CD4-positive, alpha-beta memory T cell (primary cell): ENCODE measurements around the gene PRKD2. TPM values are rescaled to one million over a fixed set of nuclear protein-coding genes. Genes with fewer than 3 reads are reported as not detected.

ENCODE experiments used
- CTCF ChIA-PET: fragments of 350-600 bp; sonication (Branson Sonifier 250); formaldehyde crosslinking; loops from one replicate; lab custom pipeline; 2021; ENCODE audit warnings: inconsistent platforms; ENCODE audit not compliant: partially characterized antibody; lab: Charles Lee
- POLR2A ChIA-PET: fragments of 350-600 bp; sonication (Branson Sonifier 250); formaldehyde crosslinking; loops from one replicate; lab custom pipeline; 2021; ENCODE audit not compliant: partially characterized antibody; lab: Charles Lee
- DNase-seq, 5 donors: peaks; one replicate each; pipeline versions ENCODE4 v3.0.0 to v3.0.0-alpha.2; 2020 to 2022; ENCODE audit warnings: mixed read lengths in 1 of 5
- H3K27ac ChIP-seq: one replicate; pipeline ENCODE4 v1.7.0; 2013; ENCODE audit warnings: low read depth, low read length
- H3K27me3 ChIP-seq: 2 replicates; pipeline ENCODE4 v1.7.0; 2013; ENCODE audit warnings: mild to moderate bottlenecking, low read length, moderate library complexity; ENCODE audit not compliant: insufficient read depth
- H3K36me3 ChIP-seq: 2 replicates; pipeline ENCODE4 v1.7.0; 2013; ENCODE audit warnings: mild to moderate bottlenecking, low read length, moderate library complexity; ENCODE audit not compliant: insufficient read depth
- H3K4me1 ChIP-seq: 2 replicates; pipeline ENCODE4 v1.7.0; 2013; ENCODE audit warnings: mild to moderate bottlenecking, low read length, moderate library complexity; ENCODE audit not compliant: insufficient read depth
- H3K4me3 ChIP-seq, 2 donors: one replicate each; pipeline ENCODE4 v1.7.0; 2013; ENCODE audit warnings: low read length in 2 of 2, mild to moderate bottlenecking in 1 of 2
- H3K9me3 ChIP-seq, 2 donors: one replicate each; pipeline ENCODE4 v1.7.0; 2013; ENCODE audit warnings: low read length in 2 of 2, control low read depth in 1 of 2; ENCODE audit not compliant: control insufficient read depth in 1 of 2
- H3K27ac Mint-ChIP-seq, 7 donors: one replicate each; pipeline ENCODE4 v1.8.0; 2020 to 2021; ENCODE audit warnings: mixed read lengths in 7 of 7, mild to moderate bottlenecking in 6 of 7, inconsistent platforms in 3 of 7, moderate library complexity in 3 of 7
- H3K27me3 Mint-ChIP-seq, 2 donors: one replicate each; pipeline ENCODE4 v1.8.0; 2020 to 2021; ENCODE audit warnings: mixed read lengths in 2 of 2
- H3K36me3 Mint-ChIP-seq, 2 donors: one replicate each; pipeline ENCODE4 v1.8.0; 2020 to 2021; ENCODE audit warnings: mixed read lengths in 2 of 2, inconsistent platforms in 1 of 2, mild to moderate bottlenecking in 1 of 2
- H3K4me1 Mint-ChIP-seq, 4 donors: one replicate each; pipeline ENCODE4 v1.8.0; 2020 to 2021; ENCODE audit warnings: mixed read lengths in 4 of 4, mild to moderate bottlenecking in 1 of 4
- H3K4me3 Mint-ChIP-seq, 8 donors: one replicate each; pipeline ENCODE4 v1.8.0; 2020 to 2021; ENCODE audit warnings: mixed read lengths in 8 of 8, mild to moderate bottlenecking in 7 of 8, moderate library complexity in 6 of 8, inconsistent platforms in 3 of 8
- H3K9me3 Mint-ChIP-seq, 8 donors: one replicate each; pipeline ENCODE4 v1.8.0; 2020 to 2021; ENCODE audit warnings: mixed read lengths in 8 of 8, mild to moderate bottlenecking in 5 of 8, inconsistent platforms in 3 of 8, moderate library complexity in 1 of 8
- intact Hi-C: fragments of 100-400 bp; cut with micrococcal nuclease; formaldehyde crosslinking; loops from one replicate; pipeline ENCODE4 v1.15.1; 2023
- polyA plus RNA-seq, 2 donors: library from polyadenylated mRNA; unstranded; fragments of 300-500 nt; fragmentation: Illumina TruSeq; gene quantifications; one replicate each; pipeline ENCODE4 v1.2.3, GENCODE V29; 2021
- total RNA-seq, 2 experiments: library from RNA; stranded (reverse); gene quantifications; one replicate each; pipeline ENCODE4 v1.2.3, GENCODE V29; 2021

Gene PRKD2
- total and polyA plus RNA-seq, 4 experiments from 2014 or later, result 27.6 to 122 (median 102) TPM

DNA sequence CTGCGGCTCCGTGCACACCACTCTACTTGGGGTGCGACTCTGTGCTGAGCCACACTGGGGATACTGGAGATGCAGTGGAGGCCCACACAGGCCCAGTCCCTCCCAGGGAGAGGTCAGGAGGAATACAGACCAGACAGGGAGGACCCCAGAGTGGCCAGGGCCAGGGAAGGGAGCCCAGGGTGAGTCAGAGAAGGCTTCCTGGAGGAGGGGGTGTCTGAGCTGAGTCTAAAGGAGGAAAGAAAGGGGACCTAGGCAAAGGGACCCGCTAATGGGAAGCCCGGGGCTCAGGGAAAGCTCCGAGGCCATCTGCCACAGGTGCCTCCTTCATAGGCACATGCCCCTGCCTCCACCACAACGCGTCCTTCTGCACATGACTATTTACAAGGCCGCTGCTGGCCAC is 13.3 kb upstream of the PRKD2 start:
- no peak overlapping the region for H3K4me3 Mint-ChIP-seq
- H3K36me3 ChIP-seq, result peaks cover 73% of the 10 kb centered on the region
- CTCF ChIA-PET, result interaction anchor here (0.8 to 6.1 kb wide), 7 partner anchors 12 to 200 kb away, joined by 3 to 173 read pairs (median 20); no protein-coding TSS in a partner anchor
- DNase-seq, result no peak
- H3K9me3 ChIP-seq, result no peaks in the 10 kb centered on the region
- no peaks in the 10 kb centered on the region for H3K27me3 ChIP-seq
- peaks cover 9% of the 10 kb centered on the region for H3K4me1 ChIP-seq
- H3K27me3 Mint-ChIP-seq, result no peaks in the 10 kb centered on the region
- H3K4me3 ChIP-seq, result no peak overlapping the region
- intact Hi-C loops, result no loop called here
- H3K9me3 Mint-ChIP-seq, result peaks cover 0 to 3% (median 0%) of the 10 kb centered on the region in 8 donors
- H3K36me3 Mint-ChIP-seq, result peaks cover 22 to 74% of the 10 kb centered on the region in 2 donors
- no peak overlapping the region for H3K27ac Mint-ChIP-seq
- H3K4me1 Mint-ChIP-seq, result peaks cover 8 to 10% (median 9%) of the 10 kb centered on the region in 4 donors
- H3K27ac ChIP-seq, result no peak overlapping the region
- POLR2A ChIA-PET, result interaction anchor here (1.9 to 6.3 kb wide), 2 partner anchors 11 to 18 kb away, joined by 7 to 72 read pairs; partner anchors contain the start of gene PRKD2

DNA sequence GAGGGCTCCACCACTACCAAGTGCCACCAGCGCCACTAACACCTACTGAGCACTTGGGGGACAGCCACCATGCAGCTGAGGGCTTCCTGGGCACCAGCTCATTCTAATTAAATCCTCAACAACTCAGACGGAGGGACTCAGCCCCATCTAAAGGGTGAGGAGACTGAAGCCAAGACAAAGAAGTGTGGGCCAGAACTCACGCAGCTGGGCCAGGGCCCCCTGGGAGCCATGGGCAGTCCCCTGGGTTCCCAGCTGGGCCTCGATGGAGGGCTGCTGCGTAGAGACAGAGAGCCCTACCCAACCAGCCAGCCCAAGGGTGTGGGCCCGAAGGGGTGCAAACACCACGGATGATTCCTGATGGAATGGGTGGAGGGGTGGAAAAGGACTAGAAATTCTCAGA is 12.8 kb upstream of the PRKD2 start:
- peaks cover 9% of the 10 kb centered on the region for H3K4me1 ChIP-seq
- H3K27ac Mint-ChIP-seq, result peak overlapping the region in 1 of 7 donors; percentile 75

DNA sequence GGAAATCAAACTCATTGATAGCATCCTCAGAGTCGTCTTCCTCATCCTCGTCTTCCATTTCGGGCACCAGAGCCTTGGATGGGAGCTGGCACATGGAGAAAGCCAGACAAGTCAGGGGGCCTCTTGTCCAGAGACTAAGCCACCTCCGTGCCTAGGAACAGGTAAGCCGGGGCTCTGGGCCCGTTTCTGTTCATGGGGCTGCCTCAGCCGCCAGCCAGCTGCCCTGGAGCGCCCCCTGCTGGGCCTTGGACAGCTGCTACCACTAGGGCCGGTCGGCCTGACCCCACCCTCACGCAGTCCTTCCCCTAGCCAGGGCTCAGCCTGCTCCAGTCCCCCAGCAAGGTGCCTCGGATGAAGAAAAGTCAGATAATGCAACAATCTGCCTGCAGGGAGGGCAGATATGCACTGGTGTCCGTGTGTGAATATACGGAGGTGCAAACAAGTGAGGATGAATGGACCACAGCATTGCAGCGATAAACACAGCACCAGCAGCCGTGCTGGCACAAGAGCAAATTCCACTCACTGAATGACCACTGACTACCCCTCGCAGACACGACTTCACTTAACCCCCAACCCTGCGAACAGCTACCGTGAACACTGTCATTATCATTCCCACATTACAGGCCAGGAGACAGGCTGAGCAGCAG is 11.9 kb upstream of the PRKD2 start:
- Mint-ChIP-seq H3K27ac (peak overlapping the region in 4 of 7 donors; percentile 25 to 78 (median 56)), H3K4me3 (peak overlapping the region in 1 of 8 donors; percentile 1), H3K27me3 (no peaks in the 10 kb centered on the region), H3K9me3 (peaks cover 0 to 3% (median 0%) of the 10 kb centered on the region in 8 donors), H3K36me3 (peaks cover 22 to 79% of the 10 kb centered on the region in 2 donors), H3K4me1 (peaks cover 8 to 10% (median 9%) of the 10 kb centered on the region in 4 donors)
- ChIA-PET POLR2A (interaction anchor here (1.0 to 6.3 kb wide), 6 partner anchors 11 to 49 kb away, joined by 3 to 72 read pairs (median 6); partner anchors contain the start of gene PRKD2), CTCF (interaction anchor here (0.5 to 6.1 kb wide), 21 partner anchors 9 to 199 kb away, joined by 3 to 173 read pairs (median 4); partner anchors contain the start of gene PRKD2)
- H3K9me3 ChIP-seq, result no peaks in the 10 kb centered on the region
- peak; percentile 77 to 82 (median 78) for DNase-seq
- peaks cover 9% of the 10 kb centered on the region for H3K4me1 ChIP-seq
- H3K36me3 ChIP-seq, result peaks cover 78% of the 10 kb centered on the region
- no peaks in the 10 kb centered on the region for H3K27me3 ChIP-seq
- H3K27ac ChIP-seq, result no peak overlapping the region
- no peak overlapping the region for H3K4me3 ChIP-seq
- intact Hi-C loops, result loop anchor here (1.0 kb wide), 3 partner anchors 12 to 200 kb away; partner anchors contain the start of gene PRKD2

More for the DNA sequence above, 12.8 kb upstream of the PRKD2 start:
- intact Hi-C loops, result no loop called here
- Histone ChIP-seq H3K36me3 (peaks cover 78% of the 10 kb centered on the region), H3K27ac (no peak overlapping the region), H3K9me3 (no peaks in the 10 kb centered on the region), H3K4me3 (no peak overlapping the region), H3K27me3 (no peaks in the 10 kb centered on the region)
- Mint-ChIP-seq H3K27me3 (no peaks in the 10 kb centered on the region), H3K9me3 (peaks cover 0 to 3% (median 0%) of the 10 kb centered on the region in 8 donors), H3K4me1 (peaks cover 8 to 10% (median 9%) of the 10 kb centered on the region in 4 donors), H3K36me3 (peaks cover 22 to 77% of the 10 kb centered on the region in 2 donors), H3K4me3 (no peak overlapping the region)
- CTCF ChIA-PET, result interaction anchor here (1.1 to 6.1 kb wide), 11 partner anchors 12 to 200 kb away, joined by 3 to 173 read pairs (median 11); no protein-coding TSS in a partner anchor
- no peak for DNase-seq
- POLR2A ChIA-PET, result interaction anchor here (0.6 to 6.3 kb wide), 4 partner anchors 12 to 566 kb away, joined by 3 to 72 read pairs (median 18); partner anchors contain the start of gene PRKD2

DNA sequence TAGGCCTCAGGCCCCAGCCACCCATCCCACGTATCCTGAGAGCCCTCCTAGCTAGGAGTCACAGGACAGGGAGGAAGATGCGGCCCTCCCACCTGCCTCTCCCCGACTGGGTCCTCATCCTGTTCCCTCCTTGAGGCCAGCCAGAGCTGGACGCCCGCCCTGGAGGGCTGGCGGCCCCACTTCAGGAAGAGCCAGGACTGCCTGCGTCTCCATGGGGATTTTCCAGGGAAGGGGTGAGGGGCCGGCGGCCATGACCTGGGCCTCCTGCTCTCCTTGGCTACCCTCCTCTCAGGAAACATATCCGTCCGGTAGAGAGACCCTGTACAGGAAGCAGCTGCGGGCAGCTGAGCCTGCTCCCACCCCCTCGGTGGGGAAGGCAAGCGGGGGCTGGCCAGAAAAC is 11.3 kb upstream of the PRKD2 start:
- no peak for DNase-seq
- intact Hi-C loops, result loop anchor here (1.0 kb wide), 3 partner anchors 11 to 199 kb away; partner anchors contain the start of gene PRKD2
- H3K4me1 Mint-ChIP-seq, result peaks cover 8 to 10% (median 9%) of the 10 kb centered on the region in 4 donors
- Histone ChIP-seq H3K9me3 (no peaks in the 10 kb centered on the region), H3K36me3 (peaks cover 75% of the 10 kb centered on the region), H3K27ac (no peak overlapping the region), H3K27me3 (no peaks in the 10 kb centered on the region), H3K4me1 (peaks cover 9% of the 10 kb centered on the region), H3K4me3 (no peak overlapping the region)
- H3K9me3 Mint-ChIP-seq, result peaks cover 0 to 3% (median 0%) of the 10 kb centered on the region in 8 donors
- no peak overlapping the region for H3K4me3 Mint-ChIP-seq
- ChIA-PET CTCF (interaction anchor here (0.8 to 6.1 kb wide), 19 partner anchors 9 to 198 kb away, joined by 3 to 173 read pairs (median 4); partner anchors contain the start of genes DACT3 and PRKD2), POLR2A (interaction anchor here (1.0 to 6.3 kb wide), 6 partner anchors 10 to 50 kb away, joined by 3 to 72 read pairs (median 6); partner anchors contain the start of gene PRKD2)
- no peaks in the 10 kb centered on the region for H3K27me3 Mint-ChIP-seq
- H3K27ac Mint-ChIP-seq, result peak overlapping the region in 1 of 7 donors; percentile 37
- H3K36me3 Mint-ChIP-seq, result peaks cover 22 to 76% of the 10 kb centered on the region in 2 donors

DNA sequence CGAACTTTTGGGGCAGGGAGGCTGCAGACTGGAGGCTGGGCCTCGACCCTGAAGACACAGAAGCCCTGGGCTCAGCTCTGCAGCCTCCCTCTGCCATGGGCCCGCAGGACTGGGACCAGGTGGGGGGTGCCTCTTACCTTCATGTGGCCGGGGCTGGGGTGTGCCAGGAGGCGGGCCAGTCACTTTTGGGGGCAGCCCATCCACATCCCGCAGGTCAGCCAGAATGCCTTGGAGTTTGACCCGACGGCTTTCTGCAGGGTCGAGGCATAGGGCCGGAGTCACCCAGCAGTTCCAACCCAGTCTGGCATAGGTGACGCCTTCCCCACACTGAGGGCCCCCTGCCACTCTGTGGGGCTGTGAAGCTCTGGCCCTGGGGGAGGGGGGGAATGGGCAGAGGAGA is 10.8 kb upstream of the PRKD2 start:
- Histone ChIP-seq H3K9me3 (no peaks in the 10 kb centered on the region), H3K27me3 (no peaks in the 10 kb centered on the region), H3K4me3 (no peak overlapping the region), H3K27ac (no peak overlapping the region), H3K36me3 (peaks cover 72% of the 10 kb centered on the region), H3K4me1 (peaks cover 9% of the 10 kb centered on the region)
- POLR2A ChIA-PET, result interaction anchor here (1.9 to 6.3 kb wide), 2 partner anchors 16 to 23 kb away, joined by 29 to 72 read pairs; partner anchors contain the start of gene PRKD2
- Mint-ChIP-seq H3K36me3 (peaks cover 22 to 76% of the 10 kb centered on the region in 2 donors), H3K27me3 (no peaks in the 10 kb centered on the region), H3K4me3 (no peak overlapping the region), H3K27ac (no peak overlapping the region), H3K9me3 (peaks cover 0 to 3% (median 0%) of the 10 kb centered on the region in 8 donors), H3K4me1 (peaks cover 8 to 10% (median 9%) of the 10 kb centered on the region in 4 donors)
- no peak for DNase-seq
- intact Hi-C loops, result loop anchor here (1.0 kb wide), 3 partner anchors 10 to 198 kb away; partner anchors contain the start of gene PRKD2
- CTCF ChIA-PET, result interaction anchor here (0.8 to 6.1 kb wide), 16 partner anchors 11 to 198 kb away, joined by 3 to 173 read pairs (median 4); partner anchors contain the start of genes DACT3 and PRKD2

DNA sequence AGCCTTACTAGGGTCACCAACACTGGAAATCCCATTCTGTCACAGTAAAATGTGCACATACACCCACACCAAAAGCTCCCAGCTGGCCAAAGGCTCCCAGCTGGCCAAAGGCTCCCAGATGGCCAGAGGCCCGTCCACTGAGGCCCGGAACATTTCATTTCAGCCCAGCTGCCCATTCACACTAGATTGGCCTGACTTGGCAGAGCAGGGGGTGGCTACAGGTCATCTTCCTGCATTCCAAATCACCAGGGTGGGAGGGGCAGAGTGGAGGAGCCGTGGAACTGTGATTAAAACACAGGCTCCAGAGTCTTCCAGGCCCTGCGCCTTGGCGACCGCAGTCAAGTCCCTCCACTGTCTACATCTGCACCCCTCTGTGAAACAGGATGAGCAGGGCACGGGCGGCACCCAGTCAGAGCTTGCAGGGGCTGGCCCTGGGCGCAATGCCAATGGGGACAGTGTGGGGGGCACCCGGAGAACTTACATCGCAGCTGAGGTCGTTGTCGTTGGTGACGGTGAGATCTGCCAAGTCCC is 10.1 kb upstream of the PRKD2 start:
- ChIA-PET POLR2A (interaction anchor here (0.7 to 6.3 kb wide), 3 partner anchors 15 to 23 kb away, joined by 3 to 72 read pairs (median 3); partner anchors contain the start of gene PRKD2), CTCF (interaction anchor here (3.1 to 6.1 kb wide), 4 partner anchors 17 to 113 kb away, joined by 11 to 173 read pairs (median 26); no protein-coding TSS in a partner anchor)
- Histone ChIP-seq H3K27ac (no peak overlapping the region), H3K4me1 (peaks cover 9% of the 10 kb centered on the region), H3K36me3 (peaks cover 74% of the 10 kb centered on the region), H3K4me3 (no peak overlapping the region), H3K9me3 (no peaks in the 10 kb centered on the region), H3K27me3 (no peaks in the 10 kb centered on the region)
- Mint-ChIP-seq H3K4me3 (no peak overlapping the region), H3K27me3 (no peaks in the 10 kb centered on the region), H3K36me3 (peaks cover 20 to 76% of the 10 kb centered on the region in 2 donors), H3K9me3 (no peaks in the 10 kb centered on the region), H3K4me1 (peaks cover 8 to 10% (median 9%) of the 10 kb centered on the region in 4 donors), H3K27ac (no peak overlapping the region)
- intact Hi-C loops, result no loop called here
- DNase-seq, result no peak
